Keratinocyte (primary cell): ENCODE measurements around the gene ARRB1.

Source experiments
- CTCF ChIP-seq, 3 experiments: IDR thresholded peaks in 1 of 3; conservative IDR thresholded peaks in 1 of 3; optimal IDR thresholded peaks in 1 of 3; 2 replicates in 2 of 3; 3 replicates in 1 of 3; pipeline versions ENCODE3 to v1.5.1; 2011; ENCODE audit warnings: low read length in 3 of 3, mild to moderate bottlenecking in 3 of 3, moderate library complexity in 2 of 3, control low read depth in 1 of 3, inconsistent platforms in 1 of 3; ENCODE audit not compliant: insufficient read depth in 2 of 3; ENCODE audit errors: extremely low read depth in 1 of 3
- EZH2 ChIP-seq: IDR thresholded peaks from one replicate; pipeline ENCODE4 v1.6.1; 2012; ENCODE audit warnings: inconsistent platforms, mild to moderate bottlenecking, low read length, moderate library complexity

- no peak for TF ChIP-seq CTCF (optimal IDR thresholded peaks at IDR 0.05 in 1 of 3, IDR thresholded peaks at IDR 0.05 in 1 of 3, conservative IDR thresholded peaks at IDR 0.05 in 1 of 3; ENCODE audit: extremely low read depth in 1 of 3, insufficient read depth in 2 of 3, low read length in 3 of 3)
- TF ChIP-seq EZH2, result no peak
These were observed 31.8 kb upstream of the ARRB1 start for GRCh38 chr11:75383246-75383645.
